Erythroblast (primary cell): ENCODE results near the gene PRSS3.
"Not testable (repeated sequence)": the region's sequence is repeated elsewhere in the genome, so short reads cannot be mapped to it uniquely, and the experiment has no call there.

Experiments used
- GATA1 ChIP-seq: IDR thresholded peaks from 2 replicates; pipeline ENCODE4 v1.6.1; 2011; ENCODE audit warnings: low read depth, mild to moderate bottlenecking, control low read depth, low read length, moderate library complexity
- POLR2A ChIP-seq: IDR thresholded peaks from 2 replicates; pipeline ENCODE4 v1.6.1; 2011; ENCODE audit warnings: mild to moderate bottlenecking, low read length

GRCh38 chr9:33836261-33836660 is 40.9 kb downstream of the PRSS3 start:
- not testable (repeated sequence) for TF ChIP-seq POLR2A, GATA1
